ENCODE results near the gene PRPH. TPM values are rescaled to one million over a fixed set of nuclear protein-coding genes. Genes with fewer than 3 reads are reported as not detected.

The PRPH gene
- total and polyA plus RNA-seq, 9 of the 15 experiments (the other 6 are each of a cell fraction or from before 2014, with no cell fraction given), result 0.27 to 1.9 (median 1.3) TPM; not detected in 1

DNA sequence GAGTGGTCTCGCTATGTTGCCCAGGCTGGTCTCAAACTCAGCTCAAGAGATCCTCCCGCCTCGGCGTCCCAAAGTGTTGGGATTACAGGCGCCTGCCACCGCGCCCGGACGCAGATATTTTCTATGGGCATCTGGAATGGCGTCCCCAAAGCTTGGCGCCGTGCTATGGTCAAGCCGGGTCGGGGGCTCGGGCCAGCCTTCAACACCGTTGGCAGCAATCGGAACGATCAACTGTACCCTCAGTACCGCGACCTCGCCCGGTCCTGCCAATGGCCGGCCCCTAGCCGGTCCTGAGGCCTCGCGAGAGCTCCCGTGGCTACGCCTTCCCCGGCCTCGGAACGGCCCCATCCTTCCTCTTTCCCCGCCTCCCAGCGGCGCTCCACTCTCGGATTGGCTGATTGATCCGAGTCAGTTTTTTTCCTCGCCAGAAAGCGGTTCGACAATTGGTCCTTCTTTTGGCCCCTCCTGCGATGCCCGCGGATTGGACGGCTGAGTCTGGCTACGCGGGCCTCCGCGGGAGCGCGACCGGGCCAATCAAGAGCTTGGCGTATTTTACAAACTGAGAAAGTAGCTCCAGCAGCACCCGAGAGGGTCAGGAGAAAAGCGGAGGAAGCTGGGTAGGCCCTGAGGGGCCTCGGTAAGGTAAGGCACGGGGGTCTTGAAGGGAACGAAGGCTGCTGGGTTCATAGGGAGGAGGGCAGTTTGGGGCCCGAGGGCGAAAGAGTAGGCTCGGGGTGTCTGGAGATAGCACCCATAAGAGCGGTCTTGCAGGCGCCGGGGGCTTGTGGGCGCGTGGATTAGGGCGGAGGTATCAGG lies 28.0 kb downstream of the PRPH start, which contains the start of gene TROAP:
TROAP (plus strand) TSS at position 548 of the 816 bp plus-strand sequence. CDS start 354 bp downstream, outside the sequence.
- no peaks in the 10 kb centered on the region for H3K27me3 ChIP-seq (ENCODE audit: control insufficient read depth in 2 of 2, insufficient read depth in 2 of 2, low read length in 2 of 2)
- in situ Hi-C loops (cut with MboI), result no loop called here
- TF ChIP-seq FOXA1 (IDR thresholded peaks at IDR 0.05; ENCODE audit: borderline replicate concordance) (no peak), MAZ (CRISPR knock-in tag; conservative IDR thresholded peaks at IDR 0.05 in 1 of 2, IDR thresholded peaks at IDR 0.05 in 1 of 2) (peak; percentile 13 to 66; a peak in 2 of 4 replicates), CBX2 (IDR thresholded peaks at IDR 0.05; ENCODE audit: insufficient read depth, low read length, poor library complexity, severe bottlenecking) (no peak), MYBL2 (IDR thresholded peaks at IDR 0.05; ENCODE audit: low read depth) (peak; percentile 94), MYBL2 (CRISPR knock-in tag; IDR thresholded peaks at IDR 0.05; ENCODE audit: borderline replicate concordance) (no peak), MYC (IDR thresholded peaks at IDR 0.05; ENCODE audit: low read depth, low read length) (peak; percentile 29; the same call in 1 of the 2 replicates), MYC (CRISPR knock-in tag; IDR thresholded peaks at IDR 0.05; ENCODE audit: borderline replicate concordance, low read depth) (0 out of 2 replicates have a peak, but pooled peaks have one; percentile 36), ZNF79 (CRISPR knock-in tag; IDR thresholded peaks at IDR 0.05; ENCODE audit: low read depth) (no peak), CXXC5 (CRISPR knock-in tag; IDR thresholded peaks at IDR 0.05) (peak; percentile 92), TAF9B (IDR thresholded peaks at IDR 0.05; ENCODE audit: partially characterized antibody) (peak; percentile 43), MBD2 (IDR thresholded peaks at IDR 0.05; ENCODE audit: borderline replicate concordance, low read depth) (peak; percentile 88), NEUROD1 (IDR thresholded peaks at IDR 0.05; ENCODE audit: borderline replicate concordance, low read depth, low read length, partially characterized antibody) (peak; percentile 78), NR1H2 (CRISPR knock-in tag; IDR thresholded peaks at IDR 0.05) (0 out of 2 replicates have a peak, but pooled peaks have one; percentile 4)
- TF ChIP-seq, protein P1, sequence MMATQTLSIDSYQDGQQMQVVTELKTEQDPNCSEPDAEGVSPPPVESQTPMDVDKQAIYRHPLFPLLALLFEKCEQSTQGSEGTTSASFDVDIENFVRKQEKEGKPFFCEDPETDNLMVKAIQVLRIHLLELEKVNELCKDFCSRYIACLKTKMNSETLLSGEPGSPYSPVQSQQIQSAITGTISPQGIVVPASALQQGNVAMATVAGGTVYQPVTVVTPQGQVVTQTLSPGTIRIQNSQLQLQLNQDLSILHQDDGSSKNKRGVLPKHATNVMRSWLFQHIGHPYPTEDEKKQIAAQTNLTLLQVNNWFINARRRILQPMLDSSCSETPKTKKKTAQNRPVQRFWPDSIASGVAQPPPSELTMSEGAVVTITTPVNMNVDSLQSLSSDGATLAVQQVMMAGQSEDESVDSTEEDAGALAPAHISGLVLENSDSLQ (IDR thresholded peaks at IDR 0.05), result peak; percentile 86
- TF ChIP-seq, protein P2, sequence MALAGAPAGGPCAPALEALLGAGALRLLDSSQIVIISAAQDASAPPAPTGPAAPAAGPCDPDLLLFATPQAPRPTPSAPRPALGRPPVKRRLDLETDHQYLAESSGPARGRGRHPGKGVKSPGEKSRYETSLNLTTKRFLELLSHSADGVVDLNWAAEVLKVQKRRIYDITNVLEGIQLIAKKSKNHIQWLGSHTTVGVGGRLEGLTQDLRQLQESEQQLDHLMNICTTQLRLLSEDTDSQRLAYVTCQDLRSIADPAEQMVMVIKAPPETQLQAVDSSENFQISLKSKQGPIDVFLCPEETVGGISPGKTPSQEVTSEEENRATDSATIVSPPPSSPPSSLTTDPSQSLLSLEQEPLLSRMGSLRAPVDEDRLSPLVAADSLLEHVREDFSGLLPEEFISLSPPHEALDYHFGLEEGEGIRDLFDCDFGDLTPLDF (CRISPR knock-in tag; IDR thresholded peaks at IDR 0.05), result peak; percentile 61; the same call in 1 of the 2 replicates
- TF ChIP-seq, protein P3, sequence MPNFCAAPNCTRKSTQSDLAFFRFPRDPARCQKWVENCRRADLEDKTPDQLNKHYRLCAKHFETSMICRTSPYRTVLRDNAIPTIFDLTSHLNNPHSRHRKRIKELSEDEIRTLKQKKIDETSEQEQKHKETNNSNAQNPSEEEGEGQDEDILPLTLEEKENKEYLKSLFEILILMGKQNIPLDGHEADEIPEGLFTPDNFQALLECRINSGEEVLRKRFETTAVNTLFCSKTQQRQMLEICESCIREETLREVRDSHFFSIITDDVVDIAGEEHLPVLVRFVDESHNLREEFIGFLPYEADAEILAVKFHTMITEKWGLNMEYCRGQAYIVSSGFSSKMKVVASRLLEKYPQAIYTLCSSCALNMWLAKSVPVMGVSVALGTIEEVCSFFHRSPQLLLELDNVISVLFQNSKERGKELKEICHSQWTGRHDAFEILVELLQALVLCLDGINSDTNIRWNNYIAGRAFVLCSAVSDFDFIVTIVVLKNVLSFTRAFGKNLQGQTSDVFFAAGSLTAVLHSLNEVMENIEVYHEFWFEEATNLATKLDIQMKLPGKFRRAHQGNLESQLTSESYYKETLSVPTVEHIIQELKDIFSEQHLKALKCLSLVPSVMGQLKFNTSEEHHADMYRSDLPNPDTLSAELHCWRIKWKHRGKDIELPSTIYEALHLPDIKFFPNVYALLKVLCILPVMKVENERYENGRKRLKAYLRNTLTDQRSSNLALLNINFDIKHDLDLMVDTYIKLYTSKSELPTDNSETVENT (CRISPR knock-in tag; IDR thresholded peaks at IDR 0.05), result peak; percentile 95

More for the DNA sequence above, 28.0 kb downstream of the PRPH start, which contains the start of gene TROAP:
- peak within 1 kb of the TSS; percentile 96 to 99 for H3K9ac ChIP-seq (ENCODE audit: insufficient read depth in 1 of 2, low read depth in 2 of 2, low read length in 2 of 2)
- CTCF ChIA-PET (ENCODE audit: low intra/inter-chr PET ratio), result no interaction called here
- POLR2A ChIA-PET, result interaction anchor here (0.6 to 3.1 kb wide), 24 partner anchors 9 to 546 kb away, joined by 3 to 32 read pairs (median 6); partner anchors contain the start of genes C1QL4, DNAJC22, PRPH and TUBA1B
- no peaks in the 10 kb centered on the region for H4K20me1 ChIP-seq (replicated peaks; ENCODE audit: control insufficient read depth, insufficient read depth, low read length)
- H3K4me3 ChIP-seq, result peak within 1 kb of the TSS; percentile 74
- WGBS (ENCODE audit: insufficient coverage, low coverage, missing lambda C conversion rate), result under 1% methylated on average over 62 of the region's 65 CpGs
- H3K9me1 ChIP-seq (ENCODE audit: control insufficient read depth, insufficient read depth, low read length), result no peaks in the 10 kb centered on the region
- intact Hi-C loops (cut with micrococcal nuclease), result no loop called here
- no peaks in the 10 kb centered on the region for H3K9me3 ChIP-seq (replicated peaks; ENCODE audit: control insufficient read depth, insufficient read depth, low read depth, low read length)
- BruUV-seq (replicated peaks), result no TSS peak
- H3K79me2 ChIP-seq (ENCODE audit: control insufficient read depth, insufficient read depth, low read length), result peaks cover 22% of the 10 kb centered on the region
- FAIRE-seq, result peak; percentile 99
- peak; percentile 99 for DNase-seq (ENCODE audit: extremely low read depth in 1 of 4, low spot score in 3 of 4)
- ATAC-seq, result peak; percentile 98
- peaks cover 5 to 16% of the 10 kb centered on the region in 2 experiments; a peak in 3 of 5 replicates for H3K4me1 ChIP-seq (replicated peaks in 1 of 2; ENCODE audit: control insufficient read depth in 2 of 2, insufficient read depth in 2 of 2, low read length in 2 of 2)
- H3K27ac ChIP-seq (ENCODE audit: extremely low read depth, low read depth, low read length), result peak within 1 kb of the TSS; percentile 85
- peak within 1 kb of the TSS; percentile 93 for H2AFZ ChIP-seq (ENCODE audit: low read depth, low read length)
- peak within 1 kb of the TSS; percentile 99 for H3K4me2 ChIP-seq (ENCODE audit: insufficient read depth, low read length)
- peaks cover 38% of the 10 kb centered on the region; the same call in 2 of the 3 replicates for H3K36me3 ChIP-seq (ENCODE audit: control insufficient read depth, insufficient read depth, low read length)

Measured in K562 (cell line).